Measurements from ENCODE around the gene PCBP3.
A peak's percentile ranks its signal among the peaks of the same experiment; 100 is the strongest.

PCBP3 gene

GRCh38 chr21:45698493-45699184, 55.1 kb downstream of the PCBP3 start:
- Histone ChIP-seq H3K18ac (ENCODE audit: low read depth in 1 of 2, low read length in 2 of 2) (no peak overlapping the region), H3K27me3 (ENCODE audit: control insufficient read depth in 1 of 2, insufficient read depth in 1 of 2, low read length in 2 of 2) (no peaks in the 10 kb centered on the region)

GRCh38 chr21:45699251-45699942, 55.9 kb downstream of the PCBP3 start:
- H3K36me3 ChIP-seq (ENCODE audit: control insufficient read depth in 1 of 2, insufficient read depth in 2 of 2, low read depth in 1 of 2, low read length in 2 of 2) = no peaks in the 10 kb centered on the region
- no peak overlapping the region for H2BK15ac ChIP-seq (ENCODE audit: low read depth, poor library complexity, severe bottlenecking)
- no peak overlapping the region for H3K4ac ChIP-seq (ENCODE audit: low read depth in 1 of 2, low read length in 2 of 2)
- H3K18ac ChIP-seq (ENCODE audit: low read depth in 1 of 2, low read length in 2 of 2) = no peak overlapping the region
- no peak for DNase-seq
- peaks cover 3% of the 10 kb centered on the region for H3K9me3 ChIP-seq (ENCODE audit: control insufficient read depth, low read length)
- no peak overlapping the region for H3K27ac ChIP-seq (ENCODE audit: low read length, poor library complexity, severe bottlenecking)
- H3K4me2 ChIP-seq (ENCODE audit: low read length, poor library complexity, severe bottlenecking) = no peak overlapping the region
- no peak overlapping the region for H4K91ac ChIP-seq (ENCODE audit: low read length)
- 87% methylated on average over 7 of the region's 7 CpGs for WGBS
- no peak overlapping the region for H3K14ac ChIP-seq (ENCODE audit: low read length in 2 of 2)
- no peak overlapping the region for H3K23ac ChIP-seq (ENCODE audit: low read length in 2 of 2)
- H3K4me3 ChIP-seq (ENCODE audit: insufficient read depth in 1 of 2, low read depth in 1 of 2, low read length in 2 of 2) = no peak overlapping the region
- no peak overlapping the region for H2BK5ac ChIP-seq (ENCODE audit: low read depth, low read length, poor library complexity, severe bottlenecking)
- H3K27me3 ChIP-seq (ENCODE audit: control insufficient read depth in 1 of 2, insufficient read depth in 1 of 2, low read length in 2 of 2) = no peaks in the 10 kb centered on the region
- H2AK5ac ChIP-seq (ENCODE audit: low read length, severe bottlenecking) = no peak overlapping the region
- no peak overlapping the region for H2AFZ ChIP-seq (ENCODE audit: low read depth, low read length)
- H4K8ac ChIP-seq (ENCODE audit: low read length) = no peak overlapping the region
- H3K9ac ChIP-seq (ENCODE audit: low read length) = no peak overlapping the region
- H2BK120ac ChIP-seq (ENCODE audit: low read depth, low read length) = no peak overlapping the region
- H2BK12ac ChIP-seq (ENCODE audit: low read length in 2 of 2) = no peak overlapping the region
- H3K4me1 ChIP-seq (ENCODE audit: control insufficient read depth, insufficient read depth, low read depth, low read length) = no peaks in the 10 kb centered on the region
- H3K79me1 ChIP-seq (replicated peaks; ENCODE audit: low read length, poor library complexity, severe bottlenecking) = peaks cover 1% of the 10 kb centered on the region

More at GRCh38 chr21:45698493-45699184, 55.1 kb downstream of the PCBP3 start:
- WGBS = 76% methylated on average over 2 of the region's 3 CpGs
- Histone ChIP-seq H3K4me1 (ENCODE audit: control insufficient read depth, insufficient read depth, low read depth, low read length) (no peaks in the 10 kb centered on the region), H4K8ac (ENCODE audit: low read length) (no peak overlapping the region), H3K4me2 (ENCODE audit: low read length, poor library complexity, severe bottlenecking) (no peak overlapping the region), H2AFZ (ENCODE audit: low read depth, low read length) (no peak overlapping the region), H2BK15ac (ENCODE audit: low read depth, poor library complexity, severe bottlenecking) (no peak overlapping the region), H2AK5ac (ENCODE audit: low read length, severe bottlenecking) (no peak overlapping the region), H3K4me3 (ENCODE audit: insufficient read depth in 1 of 2, low read depth in 1 of 2, low read length in 2 of 2) (no peak overlapping the region), H3K36me3 (ENCODE audit: control insufficient read depth in 1 of 2, insufficient read depth in 2 of 2, low read depth in 1 of 2, low read length in 2 of 2) (no peaks in the 10 kb centered on the region), H3K79me1 (replicated peaks; ENCODE audit: low read length, poor library complexity, severe bottlenecking) (peaks cover 1% of the 10 kb centered on the region), H2BK12ac (ENCODE audit: low read length in 2 of 2) (no peak overlapping the region), H3K9me3 (ENCODE audit: control insufficient read depth, low read length) (peaks cover 3% of the 10 kb centered on the region), H2BK5ac (ENCODE audit: low read depth, low read length, poor library complexity, severe bottlenecking) (no peak overlapping the region), H3K14ac (ENCODE audit: low read length in 2 of 2) (no peak overlapping the region), H4K91ac (ENCODE audit: low read length) (no peak overlapping the region), H3K4ac (ENCODE audit: low read depth in 1 of 2, low read length in 2 of 2) (no peak overlapping the region), H2BK120ac (ENCODE audit: low read depth, low read length) (no peak overlapping the region), H3K23ac (ENCODE audit: low read length in 2 of 2) (no peak overlapping the region), H3K27ac (ENCODE audit: low read length, poor library complexity, severe bottlenecking) (no peak overlapping the region), H3K9ac (ENCODE audit: low read length) (peak overlapping the region; percentile 7)
- peak; percentile 54 for DNase-seq

GRCh38 chr21:45699966-45700365, 56.4 kb downstream of the PCBP3 start:
- Histone ChIP-seq H3K27ac (ENCODE audit: low read length, poor library complexity, severe bottlenecking) (no peak overlapping the region), H3K4me1 (ENCODE audit: control insufficient read depth, insufficient read depth, low read depth, low read length) (no peaks in the 10 kb centered on the region), H2BK15ac (ENCODE audit: low read depth, poor library complexity, severe bottlenecking) (no peak overlapping the region), H3K27me3 (ENCODE audit: control insufficient read depth in 1 of 2, insufficient read depth in 1 of 2, low read length in 2 of 2) (no peaks in the 10 kb centered on the region), H3K9ac (ENCODE audit: low read length) (no peak overlapping the region), H3K23ac (ENCODE audit: low read length in 2 of 2) (no peak overlapping the region), H3K4ac (ENCODE audit: low read depth in 1 of 2, low read length in 2 of 2) (no peak overlapping the region), H3K18ac (ENCODE audit: low read depth in 1 of 2, low read length in 2 of 2) (no peak overlapping the region), H4K8ac (ENCODE audit: low read length) (no peak overlapping the region), H3K4me2 (ENCODE audit: low read length, poor library complexity, severe bottlenecking) (no peak overlapping the region), H2BK120ac (ENCODE audit: low read depth, low read length) (no peak overlapping the region), H2BK12ac (ENCODE audit: low read length in 2 of 2) (no peak overlapping the region), H3K79me1 (replicated peaks; ENCODE audit: low read length, poor library complexity, severe bottlenecking) (peaks cover 2% of the 10 kb centered on the region), H3K36me3 (ENCODE audit: control insufficient read depth in 1 of 2, insufficient read depth in 2 of 2, low read depth in 1 of 2, low read length in 2 of 2) (no peaks in the 10 kb centered on the region), H3K9me3 (ENCODE audit: control insufficient read depth, low read length) (peaks cover 3% of the 10 kb centered on the region), H2AK5ac (ENCODE audit: low read length, severe bottlenecking) (no peak overlapping the region), H3K14ac (ENCODE audit: low read length in 2 of 2) (no peak overlapping the region), H2BK5ac (ENCODE audit: low read depth, low read length, poor library complexity, severe bottlenecking) (no peak overlapping the region), H4K91ac (ENCODE audit: low read length) (no peak overlapping the region), H3K4me3 (ENCODE audit: insufficient read depth in 1 of 2, low read depth in 1 of 2, low read length in 2 of 2) (no peak overlapping the region), H2AFZ (ENCODE audit: low read depth, low read length) (no peak overlapping the region)
- DNase-seq = no peak
- 100% methylated on average over 1 of the region's 1 CpG for WGBS

- no peak overlapping the region for H2BK120ac ChIP-seq (ENCODE audit: low read depth, low read length)
- no peak overlapping the region for H4K8ac ChIP-seq (ENCODE audit: low read length)
- 90% methylated on average over 6 of the region's 6 CpGs for WGBS
- H2BK12ac ChIP-seq (ENCODE audit: low read length in 2 of 2) = no peak overlapping the region
- H3K4me3 ChIP-seq (ENCODE audit: insufficient read depth in 1 of 2, low read depth in 1 of 2, low read length in 2 of 2) = no peak overlapping the region
- no peak overlapping the region for H2AFZ ChIP-seq (ENCODE audit: low read depth, low read length)
- H3K9me3 ChIP-seq (ENCODE audit: control insufficient read depth, low read length) = peaks cover 3% of the 10 kb centered on the region
- no peak overlapping the region for H2AK5ac ChIP-seq (ENCODE audit: low read length, severe bottlenecking)
- H3K36me3 ChIP-seq (ENCODE audit: control insufficient read depth in 1 of 2, insufficient read depth in 2 of 2, low read depth in 1 of 2, low read length in 2 of 2) = no peaks in the 10 kb centered on the region
- H3K4me2 ChIP-seq (ENCODE audit: low read length, poor library complexity, severe bottlenecking) = no peak overlapping the region
- H3K18ac ChIP-seq (ENCODE audit: low read depth in 1 of 2, low read length in 2 of 2) = no peak overlapping the region
- no peak for DNase-seq
- no peaks in the 10 kb centered on the region for H3K27me3 ChIP-seq (ENCODE audit: control insufficient read depth in 1 of 2, insufficient read depth in 1 of 2, low read length in 2 of 2)
- no peak overlapping the region for H2BK15ac ChIP-seq (ENCODE audit: low read depth, poor library complexity, severe bottlenecking)
- no peak overlapping the region for H3K4ac ChIP-seq (ENCODE audit: low read depth in 1 of 2, low read length in 2 of 2)
- peaks cover 7% of the 10 kb centered on the region for H3K79me1 ChIP-seq (replicated peaks; ENCODE audit: low read length, poor library complexity, severe bottlenecking)
- no peak overlapping the region for H3K27ac ChIP-seq (ENCODE audit: low read length, poor library complexity, severe bottlenecking)
- H3K9ac ChIP-seq (ENCODE audit: low read length) = no peak overlapping the region
- no peak overlapping the region for H2BK5ac ChIP-seq (ENCODE audit: low read depth, low read length, poor library complexity, severe bottlenecking)
- H4K91ac ChIP-seq (ENCODE audit: low read length) = no peak overlapping the region
- H3K23ac ChIP-seq (ENCODE audit: low read length in 2 of 2) = no peak overlapping the region
- peaks cover 2% of the 10 kb centered on the region for H3K4me1 ChIP-seq (ENCODE audit: control insufficient read depth, insufficient read depth, low read depth, low read length)
- no peak overlapping the region for H3K14ac ChIP-seq (ENCODE audit: low read length in 2 of 2)
Measured at GRCh38 chr21:45700461-45700860, 56.9 kb downstream of the PCBP3 start.
